AG04450 (cell line): ENCODE results near the gene MRPL33. TPM values are rescaled to one million over a fixed set of nuclear protein-coding genes. Genes with fewer than 3 reads are reported as not detected.

ENCODE experiments used
- CTCF ChIA-PET: fragments of 300-600, 350-600 bp; formaldehyde crosslinking; extraction: SDS; loops from one replicate; lab custom pipeline; 2022; ENCODE audit warnings: antibody characterized with exemption, inconsistent platforms; lab: Charles Lee
- POLR2A ChIA-PET: fragments of 350-600 bp; formaldehyde crosslinking; extraction: SDS; loops from one replicate; lab custom pipeline; 2021; ENCODE audit warnings: antibody characterized with exemption, inconsistent platforms; lab: Yijun Ruan, JAX
- DNase-seq: peaks from one replicate; pipeline ENCODE4 v3.0.0-alpha.2; 2011; ENCODE audit warnings: low read depth, low spot score
- H3K27ac ChIP-seq: one replicate; pipeline ENCODE4 v1.5.1; 2012; ENCODE audit warnings: low read depth, low read length, control low read depth
- H3K27me3 ChIP-seq: one replicate; pipeline ENCODE4 v1.6.0; 2012; ENCODE audit warnings: low read length; ENCODE audit not compliant: control insufficient read depth, insufficient read depth
- H3K4me3 ChIP-seq: 2 replicates; pipeline ENCODE4 v1.5.1; 2011; ENCODE audit warnings: mild to moderate bottlenecking, low read depth, low read length, control low read depth
- H3K9me3 ChIP-seq: 2 replicates; pipeline ENCODE4 v1.5.1; 2012; ENCODE audit warnings: low read length; ENCODE audit not compliant: control insufficient read depth, insufficient read depth
- polyA plus RNA-seq: library from polyadenylated mRNA; depleted of rRNA; stranded (reverse); fragments of >200 nt; gene quantifications from 2 replicates; pipeline ENCODE4 v1.2.3, GENCODE V29; 2011
- TF ChIP-seq, protein P1 (sequence below): IDR thresholded peaks from 2 replicates; pipeline ENCODE4 v1.5.1; 2011; ENCODE audit warnings: low read depth, low read length, control low read depth, inconsistent platforms

MRPL33 gene
- polyA plus RNA-seq, 1 experiment, result 137 TPM

GRCh38 chr2:27802547-27802946 lies 31.0 kb downstream of the MRPL33 start:
- no peak overlapping the region for H3K27ac ChIP-seq
- POLR2A ChIA-PET, result no interaction called here
- TF ChIP-seq, protein P1, sequence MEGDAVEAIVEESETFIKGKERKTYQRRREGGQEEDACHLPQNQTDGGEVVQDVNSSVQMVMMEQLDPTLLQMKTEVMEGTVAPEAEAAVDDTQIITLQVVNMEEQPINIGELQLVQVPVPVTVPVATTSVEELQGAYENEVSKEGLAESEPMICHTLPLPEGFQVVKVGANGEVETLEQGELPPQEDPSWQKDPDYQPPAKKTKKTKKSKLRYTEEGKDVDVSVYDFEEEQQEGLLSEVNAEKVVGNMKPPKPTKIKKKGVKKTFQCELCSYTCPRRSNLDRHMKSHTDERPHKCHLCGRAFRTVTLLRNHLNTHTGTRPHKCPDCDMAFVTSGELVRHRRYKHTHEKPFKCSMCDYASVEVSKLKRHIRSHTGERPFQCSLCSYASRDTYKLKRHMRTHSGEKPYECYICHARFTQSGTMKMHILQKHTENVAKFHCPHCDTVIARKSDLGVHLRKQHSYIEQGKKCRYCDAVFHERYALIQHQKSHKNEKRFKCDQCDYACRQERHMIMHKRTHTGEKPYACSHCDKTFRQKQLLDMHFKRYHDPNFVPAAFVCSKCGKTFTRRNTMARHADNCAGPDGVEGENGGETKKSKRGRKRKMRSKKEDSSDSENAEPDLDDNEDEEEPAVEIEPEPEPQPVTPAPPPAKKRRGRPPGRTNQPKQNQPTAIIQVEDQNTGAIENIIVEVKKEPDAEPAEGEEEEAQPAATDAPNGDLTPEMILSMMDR, result no peak
- CTCF ChIA-PET, result no interaction called here
- no peaks in the 10 kb centered on the region for H3K27me3 ChIP-seq
- H3K9me3 ChIP-seq, result no peaks in the 10 kb centered on the region
- no peak for DNase-seq
- no peak overlapping the region for H3K4me3 ChIP-seq

- Histone ChIP-seq H3K4me3 (no peak overlapping the region), H3K9me3 (no peaks in the 10 kb centered on the region), H3K27me3 (no peaks in the 10 kb centered on the region), H3K27ac (no peak overlapping the region)
- POLR2A ChIA-PET, result no interaction called here
- TF ChIP-seq, protein P1, result no peak
- DNase-seq, result no peak
- CTCF ChIA-PET, result no interaction called here
Observed at GRCh38 chr2:27803046-27803445, 31.5 kb downstream of the MRPL33 start.

GRCh38 chr2:27804146-27804545 lies 32.6 kb downstream of the MRPL33 start:
- peak; percentile 6 for DNase-seq
- H3K27me3 ChIP-seq, result no peaks in the 10 kb centered on the region
- TF ChIP-seq, protein P1, result no peak
- ChIA-PET POLR2A (interaction anchor here (0.7 kb wide), 1 partner anchor 631 kb away, joined by 3 read pairs; no protein-coding TSS in a partner anchor), CTCF (interaction anchor here (0.6 kb wide), 1 partner anchor 763 kb away, joined by 3 read pairs; no protein-coding TSS in a partner anchor)
- no peaks in the 10 kb centered on the region for H3K9me3 ChIP-seq
- no peak overlapping the region for H3K27ac ChIP-seq
- H3K4me3 ChIP-seq, result no peak overlapping the region

DNA sequence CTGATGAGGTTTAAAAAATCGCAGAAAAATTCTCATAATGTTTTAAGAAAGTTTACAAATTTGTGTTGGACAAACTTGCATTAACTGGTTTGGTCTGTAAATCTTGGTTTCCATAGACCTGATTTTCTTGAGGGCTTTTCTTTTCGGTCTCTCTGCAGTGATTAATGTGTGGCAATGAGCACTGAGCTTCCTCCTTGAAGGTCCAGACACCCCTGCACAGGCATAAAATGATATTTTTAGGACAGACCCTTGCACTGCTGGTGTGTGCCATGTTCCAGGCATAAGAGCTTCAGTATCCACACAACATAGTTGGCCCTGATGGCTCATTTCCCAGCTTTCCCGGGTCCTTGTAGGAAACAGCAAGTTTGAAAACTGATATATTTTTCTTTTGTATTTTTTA lies 33.7 kb downstream of the MRPL33 start:
- no peak for DNase-seq
- Histone ChIP-seq H3K27me3 (no peaks in the 10 kb centered on the region), H3K4me3 (no peak overlapping the region), H3K9me3 (no peaks in the 10 kb centered on the region), H3K27ac (no peak overlapping the region)
- ChIA-PET CTCF (interaction anchor here (0.6 kb wide), 1 partner anchor 980 kb away, joined by 4 read pairs; no protein-coding TSS in a partner anchor), POLR2A (interaction anchor here (0.7 kb wide), 1 partner anchor 473 kb away, joined by 3 read pairs; no protein-coding TSS in a partner anchor)
- TF ChIP-seq, protein P1, result no peak

DNA sequence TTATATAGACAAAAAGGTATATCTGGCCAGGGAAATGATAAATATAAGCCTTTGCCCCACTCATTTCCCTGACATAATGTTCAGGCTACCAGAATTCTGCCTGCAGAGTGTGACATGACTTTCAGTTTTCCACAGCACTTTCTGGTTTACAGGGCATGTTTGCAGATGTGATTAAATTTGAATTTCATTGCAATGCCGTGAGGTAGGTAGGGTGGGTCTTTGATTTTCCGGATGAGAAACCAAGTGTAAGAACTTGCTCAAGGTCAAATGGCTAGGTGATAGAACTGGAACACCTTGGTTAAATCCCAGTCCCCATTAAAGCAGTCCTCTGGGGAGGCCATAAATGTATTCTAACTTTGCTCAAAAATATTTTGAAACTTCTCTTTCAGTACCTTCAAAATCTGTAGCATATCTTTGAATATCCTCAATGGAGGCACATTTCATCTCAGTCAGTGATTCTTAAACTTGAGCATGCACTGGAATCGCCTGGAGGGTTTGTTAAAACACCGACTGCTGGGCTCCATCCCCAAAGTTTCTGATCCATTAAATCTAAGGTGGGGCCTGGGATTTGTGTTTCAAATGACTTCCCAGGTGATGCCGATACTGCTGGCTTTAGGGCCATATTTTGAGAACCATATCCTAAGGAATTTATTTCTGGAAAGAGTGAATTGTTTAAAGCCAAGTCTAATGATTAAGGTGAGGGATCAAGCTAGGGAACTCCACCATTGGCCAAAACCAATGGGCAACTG lies 35.0 kb downstream of the MRPL33 start:
- Histone ChIP-seq H3K27ac (no peak overlapping the region), H3K27me3 (no peaks in the 10 kb centered on the region), H3K4me3 (no peak overlapping the region), H3K9me3 (no peaks in the 10 kb centered on the region)
- POLR2A ChIA-PET, result no interaction called here
- DNase-seq, result no peak
- TF ChIP-seq, protein P1, result no peak
- CTCF ChIA-PET, result interaction anchor here (0.6 kb wide), 1 partner anchor 585 kb away, joined by 4 read pairs; no protein-coding TSS in a partner anchor
